Lung (tissue), 12 donors: ENCODE results near the gene NAB1. TPM values are rescaled to one million over a fixed set of nuclear protein-coding genes. Genes with fewer than 3 reads are reported as not detected.

Experiments used
- ATAC-seq: fragments of 200-7000 bp; cut with Tn5 transposase; one replicate; pipeline ENCODE4 v1.9.1; 2020; ENCODE audit warnings: moderate number of reproducible peaks; ENCODE audit not compliant: insufficient read depth, low FRiP score
- DNase-seq, 3 donors: peaks; one replicate each; pipeline ENCODE4 v3.0.0-alpha.2; 2013 to 2017
- H3K27ac ChIP-seq, 2 donors: one replicate each; pipeline ENCODE4 v1.5.1; 2013; ENCODE audit warnings: mild to moderate bottlenecking in 2 of 2, moderate library complexity in 2 of 2, control low read depth in 1 of 2, inconsistent platforms in 1 of 2, low read depth in 1 of 2, low read length in 1 of 2
- H3K27me3 ChIP-seq, 3 donors: one replicate each; pipeline ENCODE4 v1.5.1; 2013; ENCODE audit warnings: low read length in 2 of 3; ENCODE audit not compliant: control insufficient read depth in 3 of 3, insufficient read depth in 3 of 3
- H3K36me3 ChIP-seq, 4 donors: one replicate each; pipeline ENCODE4 v1.5.1; 2013; ENCODE audit warnings: low read length in 4 of 4, mild to moderate bottlenecking in 1 of 4, moderate library complexity in 1 of 4; ENCODE audit not compliant: control insufficient read depth in 4 of 4, insufficient read depth in 4 of 4
- H3K4me1 ChIP-seq, 5 donors: one replicate each; pipeline ENCODE4 v1.5.1; 2013; ENCODE audit warnings: low read length in 5 of 5, mild to moderate bottlenecking in 2 of 5, moderate library complexity in 1 of 5; ENCODE audit not compliant: control insufficient read depth in 5 of 5, insufficient read depth in 5 of 5
- H3K4me3 ChIP-seq: one replicate; pipeline ENCODE4 v1.5.1; 2013; ENCODE audit warnings: mild to moderate bottlenecking, control low read depth, moderate library complexity
- H3K9ac ChIP-seq, 2 donors: one replicate each; pipeline ENCODE4 v1.5.1; 2013; ENCODE audit warnings: low read length in 2 of 2, control low read depth in 1 of 2; ENCODE audit not compliant: insufficient read depth in 1 of 2
- H3K9me3 ChIP-seq, 4 donors: one replicate each; pipeline ENCODE4 v1.5.1; 2013; ENCODE audit warnings: low read length in 3 of 4, mild to moderate bottlenecking in 1 of 4, moderate library complexity in 1 of 4; ENCODE audit not compliant: control insufficient read depth in 4 of 4, insufficient read depth in 3 of 4
- CTCF ChIP-seq: IDR thresholded peaks from 2 replicates; pipeline ENCODE4 v1.5.1; 2012; ENCODE audit warnings: mild to moderate bottlenecking; ENCODE audit errors: control extremely low read depth, extremely low read depth
- WGBS, 2 donors: extraction: QIAGEN DNeasy Blood & Tissue Kit; methylation state at CpG; one replicate each; pipeline ENCODE4 v1.1.7; 2013; 5-methylcytosine and 5-hydroxymethylcytosine counted together
- polyA plus RNA-seq, 2 donors: library from polyadenylated mRNA; stranded (reverse); fragments of 200-250 nt; gene quantifications; one replicate each; pipeline ENCODE4 v1.2.1, GENCODE V29; 2013
- total RNA-seq, 2 donors: library from RNA; depleted of rRNA in 1 of 2; stranded (reverse); fragments of >200 nt in 1 of 2; gene quantifications; one replicate each; pipeline ENCODE4 v1.2.1, GENCODE V29; 2014 to 2021
- donor health status: control.
- donor health status: control.
- donor health status: Bipolar disorder and iron deficiency.
- donor health status: healthy.
- donor health status: DM: yes; HTN: yes; CAD: no.

NAB1 gene
- total and polyA plus RNA-seq, 4 donors: 14.3 to 71.9 (median 22.2) TPM

DNA sequence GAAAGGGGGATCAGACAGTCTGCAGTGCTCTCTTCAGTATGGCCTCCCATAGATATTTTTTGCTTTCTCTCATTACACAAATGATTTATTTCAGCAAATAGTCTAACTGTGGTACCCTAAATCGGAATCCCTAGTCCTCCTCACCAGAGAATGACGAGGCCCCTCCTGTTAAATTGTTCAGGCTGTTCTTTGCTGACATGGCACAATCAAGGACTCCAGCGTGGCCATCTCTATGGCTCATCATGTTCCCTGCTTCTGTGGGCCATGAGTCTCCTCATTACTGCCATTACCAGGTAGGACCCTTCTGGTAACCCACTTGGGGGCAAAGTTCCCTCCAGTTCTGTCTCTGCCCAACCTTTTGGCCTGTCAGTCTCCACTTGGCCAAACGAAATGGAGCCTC, 62.2 kb downstream of the NAB1 start:
- TF ChIP-seq CTCF: no peak
- 91% methylated on average over 4 of the region's 4 CpGs for WGBS, 2 donors
- DNase-seq: no peak

DNA sequence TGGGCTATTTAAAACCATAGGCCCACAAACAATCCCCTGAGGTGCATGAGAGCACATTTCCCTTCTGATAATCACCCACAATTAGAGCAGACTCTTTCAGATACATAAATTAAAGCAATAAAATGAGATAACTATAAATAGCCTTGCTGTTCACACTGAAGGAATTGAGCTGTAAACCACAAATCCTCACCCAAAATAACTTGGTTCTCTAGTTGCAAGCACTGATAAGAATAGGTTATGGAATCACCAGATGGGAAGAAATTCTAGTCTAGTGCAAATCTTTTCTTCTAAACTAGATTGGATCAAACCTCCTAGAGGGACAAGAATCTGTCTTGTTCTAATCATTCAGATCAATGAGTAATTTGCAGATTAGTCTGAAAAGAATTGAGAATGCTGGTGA, 64.6 kb downstream of the NAB1 start:
- no peak for TF ChIP-seq CTCF

More for the DNA sequence above, 62.2 kb downstream of the NAB1 start:
- Histone ChIP-seq H3K36me3 (no peaks in the 10 kb centered on the region), H3K27ac (no peak overlapping the region), H3K27me3 (no peaks in the 10 kb centered on the region), H3K4me3 (no peak overlapping the region), H3K9ac (no peak overlapping the region), H3K4me1 (no peaks in the 10 kb centered on the region), H3K9me3 (peaks cover 0 to 2% (median 0%) of the 10 kb centered on the region in 4 donors)
- no peak for ATAC-seq

DNA sequence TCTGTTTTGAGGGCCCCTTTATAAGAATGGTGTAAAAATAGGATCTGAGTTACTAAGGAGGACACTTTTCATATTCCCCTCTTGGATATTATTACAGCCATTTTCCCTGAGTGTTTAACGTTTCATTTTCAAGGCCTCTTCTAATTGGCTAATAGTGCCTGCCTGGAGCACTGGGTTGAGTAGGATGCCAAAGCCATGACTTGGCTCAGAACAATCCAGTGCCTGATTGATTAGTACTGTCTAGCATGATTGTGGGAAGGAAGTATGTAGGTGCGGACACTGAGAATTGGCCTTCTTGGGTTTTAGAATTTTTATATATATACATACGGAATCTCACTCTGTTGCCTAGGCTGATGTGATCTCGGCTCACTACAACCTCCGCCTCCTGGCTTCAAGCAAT, 66.1 kb downstream of the NAB1 start:
- H3K9ac ChIP-seq: no peak overlapping the region
- peaks cover 0 to 8% (median 0%) of the 10 kb centered on the region in 5 donors for H3K4me1 ChIP-seq
- H3K27ac ChIP-seq: no peak overlapping the region
- WGBS, 2 donors: 89 to 95% methylated on average over 5 of the region's 5 CpGs
- H3K36me3 ChIP-seq: no peaks in the 10 kb centered on the region
- H3K9me3 ChIP-seq: peaks cover 0 to 2% (median 0%) of the 10 kb centered on the region in 4 donors
- no peak overlapping the region for H3K4me3 ChIP-seq
- ATAC-seq (no peak), DNase-seq (no peak)
- no peak for TF ChIP-seq CTCF
- H3K27me3 ChIP-seq: no peaks in the 10 kb centered on the region

More for the DNA sequence above, 64.6 kb downstream of the NAB1 start:
- H3K9me3 ChIP-seq: peaks cover 0 to 2% (median 0%) of the 10 kb centered on the region in 4 donors
- no peak overlapping the region for H3K9ac ChIP-seq
- H3K27ac ChIP-seq: no peak overlapping the region
- ATAC-seq (no peak), DNase-seq (no peak)
- H3K4me1 ChIP-seq: peaks cover 0 to 2% (median 0%) of the 10 kb centered on the region in 5 donors
- H3K4me3 ChIP-seq: no peak overlapping the region
- H3K36me3 ChIP-seq: no peaks in the 10 kb centered on the region
- no peaks in the 10 kb centered on the region for H3K27me3 ChIP-seq

- no peaks in the 10 kb centered on the region for H3K27me3 ChIP-seq
- ATAC-seq: no peak
- 95 to 100% methylated on average over 1 of the region's 1 CpG for WGBS, 2 donors
- DNase-seq: no peak
- peaks cover 0 to 8% (median 0%) of the 10 kb centered on the region in 5 donors for H3K4me1 ChIP-seq
- no peaks in the 10 kb centered on the region for H3K9me3 ChIP-seq
- no peak overlapping the region for H3K4me3 ChIP-seq
- no peaks in the 10 kb centered on the region for H3K36me3 ChIP-seq
- no peak overlapping the region for H3K9ac ChIP-seq
- H3K27ac ChIP-seq: no peak overlapping the region
- TF ChIP-seq CTCF: no peak
Measured at GRCh38 chr2:190716176-190716807, 67.4 kb downstream of the NAB1 start.
